Measurements from ENCODE around the gene HIVEP2.
A peak's percentile ranks its signal among the peaks of the same experiment; 100 is the strongest.

Gene HIVEP2

GRCh38 chr6:142944124-142945048 lies 590 bp downstream of the HIVEP2 start:
- peak; percentile 41 for DNase-seq

- DNase-seq, result no peak
These were observed 1.3 kb downstream of the HIVEP2 start for GRCh38 chr6:142943711-142944123.

- DNase-seq, result peak; percentile 30
These were observed 2.2 kb downstream of the HIVEP2 start for GRCh38 chr6:142942805-142943227.

GRCh38 chr6:142942238-142942637 lies 2.7 kb downstream of the HIVEP2 start:
- no peak for DNase-seq

- no peak for DNase-seq
These were observed 4.0 kb downstream of the HIVEP2 start for GRCh38 chr6:142941018-142941417.

GRCh38 chr6:142940487-142940886 lies 4.5 kb downstream of the HIVEP2 start:
- DNase-seq, result no peak

GRCh38 chr6:142938510-142938909 lies 6.5 kb downstream of the HIVEP2 start:
- no peak for DNase-seq

- DNase-seq, result no peak
These were observed 7.0 kb downstream of the HIVEP2 start for GRCh38 chr6:142937986-142938385.

GRCh38 chr6:142935553-142936517 lies 9.1 kb downstream of the HIVEP2 start:
- no peak for DNase-seq

GRCh38 chr6:142934599-142934998 lies 10.4 kb downstream of the HIVEP2 start:
- no peak for DNase-seq

- no peak for DNase-seq
These were observed 10.9 kb downstream of the HIVEP2 start for GRCh38 chr6:142934106-142934505.

- no peak for DNase-seq
These were observed 11.3 kb downstream of the HIVEP2 start for GRCh38 chr6:142933701-142934100.

- no peak for DNase-seq
These were observed 12.1 kb downstream of the HIVEP2 start for GRCh38 chr6:142932889-142933288.

GRCh38 chr6:142929751-142930358 lies 15.1 kb downstream of the HIVEP2 start:
- DNase-seq, result no peak

- DNase-seq, result no peak
These were observed 17.1 kb downstream of the HIVEP2 start for GRCh38 chr6:142927904-142928303.

- DNase-seq, result no peak
These were observed 17.8 kb downstream of the HIVEP2 start for GRCh38 chr6:142927271-142927580.

GRCh38 chr6:142926494-142927270 lies 18.3 kb downstream of the HIVEP2 start:
- DNase-seq, result no peak

GRCh38 chr6:142926177-142926493 lies 18.8 kb downstream of the HIVEP2 start:
- DNase-seq, result no peak

- no peak for DNase-seq
These were observed 19.3 kb downstream of the HIVEP2 start for GRCh38 chr6:142925575-142926110.

- no peak for DNase-seq
These were observed 26.5 kb downstream of the HIVEP2 start for GRCh38 chr6:142918339-142919042.

- DNase-seq, result no peak
These were observed 28.1 kb downstream of the HIVEP2 start for GRCh38 chr6:142916881-142917280.

Data from KG1 (cell line).